ENCODE data around the gene CALCOCO1.

GRCh38 chr12:53775478-53776145 is 48.4 kb upstream of the CALCOCO1 start:
- TF ChIP-seq ZNF274 (IDR thresholded peaks at IDR 0.05; ENCODE audit: low read depth, low read length), result no peak
- TF ChIP-seq SUZ12 (IDR thresholded peaks at IDR 0.05; ENCODE audit: extremely low read depth, insufficient read depth, insufficient read length), result no peak
